Inflammatory macrophage treated with lipopolysaccharide for 1 hour (primary cell): Measurements from ENCODE around the gene HLA-B.
"Not testable (repeated sequence)": the region's sequence is repeated elsewhere in the genome, so short reads cannot be mapped to it uniquely, and the experiment has no call there.

Source experiments
- DNase-seq, 2 donors: peaks; one replicate each; pipeline ENCODE4 v3.0.0-alpha.2; 2020 to 2022

The HLA-B gene

DNA sequence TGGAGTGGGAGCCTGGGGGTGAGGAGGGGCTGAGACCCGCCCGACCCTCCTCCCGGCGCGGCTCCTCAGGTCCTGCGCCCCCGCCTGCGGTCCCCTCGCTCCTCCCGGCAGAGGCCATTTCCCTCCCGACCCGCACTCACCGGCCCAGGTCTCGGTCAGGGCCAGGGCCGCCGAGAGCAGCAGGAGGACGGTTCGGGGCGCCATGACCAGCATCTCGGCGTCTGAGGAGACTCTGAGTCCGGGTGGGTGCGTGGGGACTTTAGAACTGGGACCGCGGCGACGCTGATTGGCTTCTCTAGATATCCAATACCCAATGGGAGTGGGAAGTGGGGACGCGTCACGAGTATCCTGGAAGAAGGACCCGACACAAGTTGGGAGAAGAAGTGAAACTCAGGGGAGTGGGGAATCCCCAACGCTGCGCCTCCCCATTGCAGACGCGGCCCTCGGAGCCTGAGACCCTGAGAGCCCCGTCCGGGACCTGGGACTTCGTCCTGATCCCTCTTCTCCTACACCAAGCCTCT, at the start of gene HLA-B:
TSS of gene HLA-B (minus strand) at position 234 of the 521 bp plus-strand sequence. CDS start at position 213, 21 bp downstream.
- peak; percentile 89 to 100 for DNase-seq

DNA sequence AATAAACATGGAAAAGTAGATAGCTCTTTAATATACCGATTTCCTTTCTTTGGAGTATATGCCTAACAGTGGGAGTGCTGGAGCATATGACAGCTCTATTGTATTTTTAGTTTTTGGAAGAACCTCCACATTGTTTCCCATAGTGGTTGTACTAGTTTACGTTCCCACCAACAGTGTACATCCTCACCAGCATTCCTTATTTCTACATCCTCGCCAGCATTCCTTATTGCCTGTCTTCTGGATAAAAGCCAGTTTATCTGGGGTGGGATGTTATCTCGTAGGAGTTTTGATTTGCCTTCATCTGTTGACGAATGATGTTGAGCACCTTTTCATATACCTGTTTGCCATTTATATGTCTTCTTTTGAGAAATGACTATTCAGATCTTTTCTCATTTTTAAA, 49.0 kb upstream of the HLA-B start:
- no peak for DNase-seq

DNA sequence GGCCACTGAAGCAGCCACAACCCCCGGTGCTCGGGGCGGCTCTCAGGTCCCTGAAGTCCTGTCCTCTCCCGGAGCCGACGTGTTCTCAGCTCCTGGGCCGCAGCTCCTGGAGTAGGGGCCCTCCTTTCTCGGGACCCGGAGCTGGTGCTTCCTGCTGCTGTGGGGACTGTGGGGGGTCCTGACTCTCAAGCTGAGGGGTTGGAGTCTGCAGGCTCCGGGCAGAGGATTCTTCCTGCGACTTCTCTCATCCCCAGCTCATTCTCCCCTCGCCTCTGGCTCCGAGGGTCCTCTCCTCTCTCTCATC, 47.0 kb upstream of the HLA-B start:
- not testable (repeated sequence) for DNase-seq

DNA sequence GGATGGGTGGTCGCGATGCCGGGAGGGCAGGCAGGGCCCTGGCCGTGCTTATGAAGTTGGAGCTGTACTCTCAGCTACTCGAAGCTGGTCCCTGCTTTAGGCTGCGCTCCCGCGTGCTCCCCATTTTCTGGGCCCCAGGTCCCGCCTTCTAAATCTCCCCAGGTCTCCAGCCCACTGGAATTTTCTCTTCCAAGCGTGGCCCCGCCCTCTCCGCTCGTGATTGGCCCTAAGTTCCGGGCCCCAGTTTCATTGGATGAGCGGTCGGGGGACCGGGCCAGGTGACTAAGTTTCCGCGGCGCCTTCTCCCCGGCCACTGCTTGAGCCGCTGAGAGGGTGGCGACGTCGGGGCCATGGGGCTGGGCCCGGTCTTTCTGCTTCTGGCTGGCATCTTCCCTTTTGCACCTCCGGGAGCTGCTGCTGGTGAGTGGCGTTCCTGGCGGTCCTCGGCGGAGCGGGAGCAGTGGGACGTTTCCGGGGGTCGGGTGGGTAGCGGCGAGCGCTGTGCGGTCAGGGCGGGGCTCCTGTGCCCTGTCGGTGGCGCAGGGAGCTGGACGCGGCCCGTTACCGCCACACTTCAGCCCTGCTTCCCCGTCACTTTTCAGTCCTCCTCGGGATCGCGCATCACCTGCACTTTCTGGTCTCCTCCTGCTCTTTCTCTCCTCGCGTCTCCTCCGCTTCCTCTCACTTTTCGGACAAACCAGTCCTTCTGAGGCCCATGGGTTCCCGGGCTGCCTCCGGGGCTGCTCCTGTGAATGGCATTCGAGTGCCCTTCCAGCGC, 46.5 kb upstream of the HLA-B start, which contains the start of gene MICA:
TSS of gene MICA (plus strand) at position 313 of the 778 bp plus-strand sequence. CDS start at position 351, 38 bp downstream.
- DNase-seq, result peak; percentile 72 to 89

DNA sequence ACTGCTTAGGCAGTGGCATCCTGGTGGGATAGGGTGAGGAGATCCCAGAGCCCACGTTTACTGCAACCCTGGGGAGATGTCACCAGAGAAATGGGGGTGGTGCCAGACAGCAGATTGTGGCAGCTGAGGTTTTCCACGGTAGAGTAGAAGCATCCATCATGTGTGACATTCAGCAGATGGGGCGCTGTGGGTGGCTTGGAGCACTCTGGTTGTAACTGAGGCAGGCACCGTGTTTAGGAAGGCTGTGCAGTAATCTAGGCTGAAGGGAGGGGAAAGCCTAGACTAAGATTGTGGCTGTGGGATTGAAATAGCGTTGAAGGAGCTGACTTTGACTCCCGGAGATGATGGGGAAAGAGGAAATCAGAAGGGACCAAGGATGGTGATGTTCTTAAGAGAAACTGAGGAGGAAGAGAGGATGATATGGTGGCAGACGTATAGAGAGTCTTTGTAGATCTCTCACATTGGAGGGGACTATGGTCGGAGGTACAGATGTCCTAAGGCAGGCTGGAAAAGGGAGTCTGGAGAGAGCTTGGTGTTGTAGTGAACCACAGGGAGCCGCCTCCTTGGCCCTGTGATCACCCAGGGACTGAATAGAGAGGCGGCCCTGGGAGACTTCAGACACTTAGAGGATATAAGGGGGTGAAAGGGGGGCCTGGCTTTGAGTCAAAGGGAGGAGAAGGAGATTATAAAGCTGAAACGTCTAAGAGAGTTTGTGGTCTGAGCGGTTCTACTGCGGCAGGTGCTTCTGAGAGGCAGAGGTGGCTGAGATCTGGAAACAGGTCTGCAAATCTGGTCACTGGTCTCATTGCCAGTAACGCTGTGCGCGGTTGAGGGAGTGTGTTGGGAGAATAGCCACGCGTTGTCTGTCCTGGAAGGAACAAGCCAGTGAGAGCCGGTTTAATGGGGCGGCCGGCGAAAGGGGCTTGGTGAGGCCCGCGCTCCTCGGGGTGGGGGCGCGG, 45.6 kb upstream of the HLA-B start:
- DNase-seq, result peak in 1 of 2 donors; percentile 6

DNA sequence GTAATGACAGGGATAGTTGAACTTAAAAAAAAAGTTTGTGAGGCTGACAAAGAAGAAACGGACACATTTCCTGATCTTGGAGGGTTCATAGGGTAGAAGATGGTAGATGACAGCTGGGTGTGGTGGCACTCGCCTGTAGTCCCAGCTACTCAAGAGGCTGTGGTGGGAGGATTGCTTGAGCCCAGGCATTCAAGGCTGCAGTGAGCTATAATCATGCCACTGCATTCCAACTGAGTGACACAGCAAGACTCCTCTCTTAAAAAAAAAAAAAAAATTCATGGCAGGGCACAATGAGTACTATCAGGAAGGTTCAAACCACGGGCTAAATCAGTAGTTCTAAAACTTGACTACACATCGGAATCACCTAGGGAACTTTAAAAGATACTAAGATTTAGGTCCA, 44.4 kb upstream of the HLA-B start:
- DNase-seq, result peak; percentile 16 to 51

DNA sequence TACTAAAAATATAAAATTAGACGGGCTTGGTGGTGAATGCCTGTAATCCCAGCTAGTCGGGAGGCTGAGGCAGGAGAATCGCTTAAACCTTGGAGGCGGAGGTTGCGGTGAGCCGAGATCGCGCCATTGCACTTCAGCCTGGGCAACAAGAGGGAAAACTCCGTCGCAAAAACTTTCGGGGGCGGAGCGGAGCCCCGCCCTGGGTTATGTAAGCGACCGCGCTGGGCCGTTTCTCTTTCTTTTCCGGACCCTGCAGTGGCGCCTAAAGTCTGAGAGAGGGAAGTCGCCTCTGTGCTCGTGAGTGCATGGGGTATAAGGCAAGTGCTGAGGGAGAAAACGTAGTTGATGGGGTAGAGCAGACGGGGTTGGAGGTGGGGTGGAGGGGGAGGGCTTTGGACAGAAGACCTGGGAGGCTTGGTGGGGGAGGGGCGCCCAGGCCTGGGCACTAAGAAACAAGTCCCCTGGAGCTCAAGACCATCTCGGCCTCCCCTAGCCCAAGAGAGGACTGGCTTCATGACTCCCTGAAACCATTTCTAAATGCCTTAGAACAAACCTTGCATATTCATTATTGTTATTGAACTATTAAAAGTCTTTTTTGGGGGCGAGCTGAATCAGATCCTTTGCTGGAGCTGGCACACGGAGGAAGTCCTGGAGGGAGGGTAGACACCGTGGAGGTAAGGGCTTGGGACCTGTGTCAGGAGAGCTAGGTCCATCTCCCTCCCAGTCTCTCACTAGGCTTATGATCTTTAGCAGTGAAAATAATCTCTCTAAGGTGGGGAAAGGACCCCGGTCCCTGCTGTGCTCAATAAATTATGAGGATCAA, 43.7 kb upstream of the HLA-B start:
- DNase-seq, result peak; percentile 90 to 97

DNA sequence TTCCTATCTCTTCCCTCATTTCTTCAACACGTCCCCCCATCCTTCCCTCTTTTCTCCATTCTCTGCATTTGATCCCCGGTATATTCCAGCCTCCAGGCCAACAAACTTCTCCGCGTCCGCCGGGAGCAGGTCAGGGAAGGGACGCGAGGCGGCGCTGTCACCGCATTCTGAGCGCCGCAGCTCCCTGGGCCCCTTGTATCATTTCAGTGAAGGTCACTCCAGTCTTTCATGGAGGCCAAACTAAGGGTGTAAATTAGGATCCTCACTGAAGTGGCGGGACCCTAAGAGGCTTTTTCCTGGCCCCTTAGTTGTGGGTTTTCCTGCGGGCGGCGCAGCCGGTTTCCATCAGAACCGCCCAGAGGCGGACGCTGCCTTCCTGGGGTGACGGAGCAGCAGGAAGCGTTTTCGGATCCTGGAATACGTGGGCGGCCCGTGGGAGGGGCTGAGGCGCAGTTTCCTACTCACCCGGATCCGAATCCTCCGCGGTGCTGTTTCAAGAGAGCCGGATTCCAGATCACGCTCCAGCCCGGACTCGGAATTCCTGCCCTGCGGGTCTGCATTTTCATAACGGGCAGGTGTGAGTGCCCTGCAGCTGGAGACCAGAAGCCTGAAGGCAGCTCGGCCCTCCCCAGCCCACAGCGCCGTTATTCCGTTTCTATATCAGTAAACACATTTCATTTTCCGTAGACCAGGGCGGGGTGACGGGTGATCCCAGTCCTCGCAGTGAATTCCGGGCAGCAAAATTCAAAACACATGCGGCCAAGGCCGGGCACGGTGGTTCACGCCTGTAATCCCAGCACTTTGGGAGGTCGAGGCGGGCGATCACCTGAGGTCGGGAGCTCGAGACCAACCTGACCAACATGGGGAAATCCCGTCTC, 42.8 kb upstream of the HLA-B start:
- peak; percentile 81 to 97 for DNase-seq

DNA sequence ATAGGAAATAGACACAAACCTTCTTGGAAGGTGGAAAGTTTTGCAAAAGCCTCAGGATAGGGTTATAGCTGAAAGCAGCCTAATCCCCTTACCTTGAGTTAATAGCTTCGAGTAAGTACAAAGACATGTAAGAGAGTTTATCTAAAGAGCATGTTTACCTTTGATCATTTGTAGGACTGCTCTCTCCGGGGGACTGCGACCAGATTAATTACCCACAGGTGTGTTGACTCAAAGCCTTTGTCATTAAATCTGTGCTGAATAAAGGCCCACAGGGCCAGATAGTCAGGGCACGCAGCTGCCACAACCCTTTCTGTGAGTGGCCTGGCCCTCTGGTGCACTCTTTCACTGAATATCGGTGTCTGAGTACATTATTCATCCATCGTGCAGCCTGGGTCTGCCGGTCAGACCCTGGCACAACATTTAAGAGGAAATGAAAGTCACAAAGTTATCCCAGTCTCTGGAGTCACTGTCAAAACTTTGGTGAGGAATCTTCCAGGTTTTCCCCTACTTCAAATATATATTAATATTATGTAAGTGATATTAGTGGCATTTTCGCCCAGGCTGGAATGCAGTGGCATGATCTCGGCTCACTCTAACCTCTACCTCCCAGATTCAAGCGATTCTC, 41.0 kb upstream of the HLA-B start:
- peak in 1 of 2 donors; percentile 16 for DNase-seq

DNA sequence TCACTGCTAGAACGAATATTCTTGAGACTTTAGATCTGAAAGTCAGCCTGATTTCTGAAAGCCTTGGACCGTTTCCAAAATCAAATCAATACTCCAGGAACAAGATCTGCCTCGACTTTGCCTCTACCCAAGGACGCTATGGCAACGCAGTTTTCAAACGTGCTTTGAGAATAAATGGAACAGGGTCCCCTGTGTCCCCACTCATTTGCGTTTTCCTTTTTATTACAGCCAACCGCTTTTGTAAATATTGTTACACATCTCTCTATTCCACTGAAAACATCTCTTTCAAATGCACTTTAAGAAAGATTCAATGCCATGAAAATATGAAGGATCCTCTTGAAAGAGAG, 40.1 kb upstream of the HLA-B start:
- not testable (repeated sequence) for DNase-seq

DNA sequence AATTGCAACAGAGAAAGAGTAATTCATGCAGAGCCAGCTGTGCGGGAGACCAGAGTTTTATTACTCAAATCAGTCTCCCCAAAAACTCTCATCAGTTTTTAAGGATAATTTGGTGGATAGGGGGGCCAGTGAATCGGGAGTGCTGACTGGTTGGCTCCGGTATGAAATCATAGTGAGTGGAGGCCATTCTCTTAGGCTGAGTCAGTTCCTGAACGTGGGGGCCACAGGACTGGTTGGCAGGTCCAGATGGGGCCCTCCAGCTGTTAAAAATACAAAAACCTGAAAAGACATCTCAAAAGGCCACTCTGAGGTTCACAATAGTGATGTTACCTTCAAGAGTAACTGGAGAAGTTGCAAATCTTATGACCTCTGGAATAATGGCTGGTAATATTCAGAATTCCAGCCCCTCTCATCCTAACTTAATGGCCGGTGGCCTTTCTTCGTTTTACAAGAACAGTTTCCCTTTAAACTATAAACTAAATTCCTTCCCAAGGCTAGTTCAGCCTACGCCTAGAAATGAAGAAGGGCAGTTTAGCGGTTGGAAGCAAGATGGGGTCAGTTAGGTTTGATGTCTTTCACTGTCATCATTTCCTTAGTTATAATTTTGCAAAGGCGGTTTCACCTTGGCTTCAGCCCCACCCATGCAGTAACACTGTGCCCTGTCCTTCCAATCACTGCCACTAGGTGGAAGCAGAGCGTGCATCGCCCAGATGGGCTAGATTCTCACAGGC, 39.6 kb upstream of the HLA-B start:
- DNase-seq, result peak; percentile 60 to 98

DNA sequence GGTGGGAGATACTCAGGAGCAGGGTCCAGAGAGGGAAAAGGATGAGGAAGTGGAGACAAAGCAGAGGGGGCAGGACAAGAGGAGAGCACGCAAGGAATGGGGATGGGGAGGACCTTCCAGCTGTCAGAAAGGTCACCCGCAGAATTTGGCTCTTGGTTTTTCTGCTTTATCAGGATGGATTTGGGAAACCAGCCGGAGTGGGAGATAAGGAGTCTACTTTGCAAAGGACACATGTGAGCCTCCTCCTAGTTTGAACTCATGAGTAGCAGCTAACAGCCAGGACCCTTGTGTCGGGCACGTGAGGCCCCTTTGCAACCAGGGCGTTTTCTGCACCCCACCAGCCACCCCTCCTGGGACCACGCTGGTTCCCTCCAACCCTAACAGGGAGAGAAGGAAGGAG, 38.9 kb upstream of the HLA-B start:
- DNase-seq, result no peak

DNA sequence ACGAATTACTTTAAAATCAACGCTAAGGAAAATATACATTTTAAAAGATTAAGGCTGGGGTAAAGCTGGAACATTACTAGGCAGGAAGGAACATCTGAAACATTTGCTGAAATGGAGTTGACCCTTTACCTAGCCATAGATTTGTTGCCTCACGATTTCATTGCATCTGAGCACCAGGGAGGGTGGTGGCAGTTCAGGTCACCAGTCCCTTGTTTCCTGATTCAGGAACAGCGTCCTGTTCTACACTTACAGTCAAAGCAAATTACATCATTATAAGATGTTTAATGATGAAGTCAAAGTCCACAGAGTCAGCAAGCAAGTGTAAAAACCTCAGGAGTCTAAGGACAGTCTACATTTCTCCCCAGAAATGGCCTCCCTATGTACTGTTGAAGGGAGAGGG, 37.4 kb upstream of the HLA-B start:
- DNase-seq, result no peak

DNA sequence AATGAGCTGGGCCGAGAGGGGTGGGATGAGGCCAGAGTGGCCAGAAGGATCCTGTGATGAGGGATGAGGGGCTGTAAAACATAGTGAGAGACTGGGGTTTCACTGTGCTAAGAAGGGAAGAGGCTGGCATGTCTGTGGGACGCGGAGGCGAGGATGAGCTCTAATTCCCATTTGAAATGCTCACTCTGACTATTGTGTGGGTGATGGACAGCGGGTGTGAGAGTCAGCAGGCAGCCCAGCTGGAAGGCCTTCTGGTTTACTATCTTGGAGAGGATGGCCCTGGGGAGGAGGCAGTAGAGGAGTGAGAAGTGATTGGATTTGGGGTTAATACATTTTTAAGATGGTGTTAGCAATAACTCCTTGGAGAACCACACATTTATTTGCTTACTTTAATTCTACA, 37.0 kb upstream of the HLA-B start:
- DNase-seq, result no peak

DNA sequence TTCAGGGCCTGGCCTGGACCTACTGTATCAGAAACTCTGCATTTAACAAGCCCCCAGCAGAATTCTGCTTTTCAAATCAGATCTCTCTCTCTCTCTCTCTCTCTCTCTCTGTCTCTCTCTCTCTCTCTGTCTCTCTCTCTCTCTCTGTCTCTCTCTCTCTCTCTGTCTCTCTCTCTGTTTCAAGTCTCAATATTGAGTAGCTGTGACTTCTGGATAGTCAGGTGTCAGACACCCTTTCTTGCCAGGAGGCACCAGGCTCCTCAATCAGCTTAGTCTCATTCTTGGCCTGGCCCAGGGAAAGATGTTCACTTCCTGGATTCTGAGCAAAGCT, 32.8 kb upstream of the HLA-B start:
- DNase-seq, result not testable (repeated sequence)

DNA sequence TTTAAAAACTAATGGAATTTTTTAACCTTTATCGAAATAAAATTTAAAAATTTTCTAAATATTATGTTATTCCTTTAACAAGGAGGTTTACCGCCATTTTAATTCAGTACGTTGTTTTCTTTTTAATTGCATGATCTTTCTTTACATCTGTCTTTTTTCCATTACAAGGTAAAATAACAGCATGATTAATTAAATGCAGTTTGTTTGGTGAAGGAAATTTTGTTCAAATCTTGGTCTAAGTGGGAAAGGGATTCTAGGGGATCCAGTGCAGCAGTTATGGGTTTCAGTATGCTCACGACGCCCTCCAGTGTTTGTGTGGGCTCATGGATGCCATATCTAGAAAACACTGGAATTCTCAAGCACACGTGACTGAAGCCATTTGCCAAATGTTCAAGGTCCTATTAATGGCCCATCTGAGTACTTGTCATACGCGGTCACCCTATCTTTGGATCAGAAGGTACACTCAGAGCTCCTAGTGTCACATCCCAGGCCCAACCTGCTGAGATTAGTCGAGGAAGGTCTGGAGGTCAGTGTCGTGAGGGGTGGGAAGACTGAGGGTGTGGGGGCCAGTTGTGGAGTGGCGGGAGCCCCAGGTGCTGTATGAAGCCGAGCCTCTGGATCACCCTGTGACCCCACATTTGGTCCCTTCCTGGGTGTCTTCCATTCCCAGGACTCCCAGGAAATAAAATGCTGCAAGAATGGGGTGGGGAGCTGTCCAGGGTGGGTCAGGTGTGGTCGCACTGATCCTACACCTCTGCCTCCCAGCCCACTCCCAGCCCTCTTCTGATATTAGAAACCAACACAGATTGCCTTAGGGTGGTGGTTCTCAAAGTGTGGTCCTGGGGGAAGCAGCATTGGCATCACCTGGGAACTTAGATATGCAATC, 32.2 kb upstream of the HLA-B start:
- not testable (repeated sequence) for DNase-seq

DNA sequence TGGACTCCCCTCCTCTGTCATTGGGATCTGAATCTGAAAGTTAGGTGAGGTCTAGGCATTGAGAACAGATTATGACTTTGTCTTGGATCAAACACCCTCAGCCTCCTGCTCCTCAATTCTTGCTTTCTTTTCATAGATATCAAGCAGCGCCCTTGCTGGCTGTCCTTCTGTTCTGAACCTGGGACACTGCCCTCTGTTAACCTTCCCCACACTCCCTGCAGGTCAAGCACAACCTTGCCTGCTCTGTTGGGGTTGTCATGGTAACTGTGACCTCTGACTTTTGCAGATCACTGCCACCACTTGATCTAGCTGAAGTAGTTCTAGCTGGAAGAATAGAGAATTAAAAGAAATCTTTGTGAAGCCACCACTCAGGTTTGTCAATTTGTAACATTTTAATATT, 30.0 kb upstream of the HLA-B start:
- no peak for DNase-seq

DNA sequence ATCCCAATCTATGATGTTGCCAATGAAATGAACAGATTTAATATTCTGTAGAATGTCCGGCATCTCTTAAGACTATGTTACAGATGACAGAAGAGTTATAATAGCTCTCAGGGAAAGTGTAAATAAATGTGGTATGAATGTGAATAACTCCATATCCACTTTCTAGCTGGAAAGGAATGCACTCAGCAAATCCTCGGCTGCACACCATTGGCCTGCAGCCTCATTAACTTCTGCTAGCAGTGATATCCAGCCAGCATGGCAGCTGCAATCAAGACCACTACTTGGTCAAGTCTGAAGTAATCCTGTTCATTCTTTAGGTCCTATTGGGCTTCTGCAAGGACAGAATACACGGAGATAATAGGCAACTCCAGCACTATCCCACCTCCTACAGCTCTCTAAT, 29.1 kb upstream of the HLA-B start:
- DNase-seq, result no peak

DNA sequence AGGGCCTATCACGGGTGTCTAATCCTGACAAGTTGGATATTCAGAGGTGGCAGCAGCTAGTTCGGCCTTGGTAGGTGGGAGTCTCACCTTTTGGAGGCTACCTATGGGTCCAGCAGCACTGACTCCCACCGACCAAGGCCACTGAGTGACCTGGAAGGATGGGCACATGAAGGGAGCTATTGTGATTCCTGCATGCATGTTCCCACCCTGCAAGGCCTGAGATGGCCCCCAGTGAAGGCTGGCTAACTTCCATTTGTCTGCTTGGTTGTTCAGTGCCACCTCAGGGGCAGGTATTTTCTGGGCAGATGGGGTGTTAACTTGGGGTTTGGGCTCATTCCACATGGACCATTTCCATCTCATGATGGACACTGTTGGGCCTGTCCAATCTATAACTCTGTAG, 28.1 kb upstream of the HLA-B start:
- no peak for DNase-seq

DNA sequence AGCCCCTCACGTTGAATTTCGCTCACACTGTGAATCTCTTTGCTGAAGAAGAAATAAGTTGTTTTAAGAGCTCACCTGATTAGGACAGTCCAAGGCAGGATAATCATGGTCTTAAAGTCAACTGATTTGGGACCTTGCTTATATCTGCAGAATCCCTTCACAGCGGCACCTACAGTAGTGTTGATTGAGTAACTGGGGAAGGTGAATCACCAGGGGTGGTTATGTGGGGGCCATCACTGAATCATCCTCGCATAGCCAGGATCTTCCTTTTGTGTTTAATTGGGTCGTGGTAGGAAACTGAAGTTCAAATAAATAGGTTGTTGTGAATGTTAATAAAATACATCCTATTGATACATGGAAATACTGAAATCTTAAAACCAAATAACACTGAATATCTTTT, 26.2 kb upstream of the HLA-B start:
- DNase-seq, result no peak
